ENCODE data around the gene TNS2. TPM values are rescaled to one million over a fixed set of nuclear protein-coding genes. Genes with fewer than 3 reads are reported as not detected.

The TNS2 gene
- total and polyA plus RNA-seq, 2 donors (not counting 1 experiment from before 2014, with no cell fraction given): 0.60 to 1.3 TPM

DNA sequence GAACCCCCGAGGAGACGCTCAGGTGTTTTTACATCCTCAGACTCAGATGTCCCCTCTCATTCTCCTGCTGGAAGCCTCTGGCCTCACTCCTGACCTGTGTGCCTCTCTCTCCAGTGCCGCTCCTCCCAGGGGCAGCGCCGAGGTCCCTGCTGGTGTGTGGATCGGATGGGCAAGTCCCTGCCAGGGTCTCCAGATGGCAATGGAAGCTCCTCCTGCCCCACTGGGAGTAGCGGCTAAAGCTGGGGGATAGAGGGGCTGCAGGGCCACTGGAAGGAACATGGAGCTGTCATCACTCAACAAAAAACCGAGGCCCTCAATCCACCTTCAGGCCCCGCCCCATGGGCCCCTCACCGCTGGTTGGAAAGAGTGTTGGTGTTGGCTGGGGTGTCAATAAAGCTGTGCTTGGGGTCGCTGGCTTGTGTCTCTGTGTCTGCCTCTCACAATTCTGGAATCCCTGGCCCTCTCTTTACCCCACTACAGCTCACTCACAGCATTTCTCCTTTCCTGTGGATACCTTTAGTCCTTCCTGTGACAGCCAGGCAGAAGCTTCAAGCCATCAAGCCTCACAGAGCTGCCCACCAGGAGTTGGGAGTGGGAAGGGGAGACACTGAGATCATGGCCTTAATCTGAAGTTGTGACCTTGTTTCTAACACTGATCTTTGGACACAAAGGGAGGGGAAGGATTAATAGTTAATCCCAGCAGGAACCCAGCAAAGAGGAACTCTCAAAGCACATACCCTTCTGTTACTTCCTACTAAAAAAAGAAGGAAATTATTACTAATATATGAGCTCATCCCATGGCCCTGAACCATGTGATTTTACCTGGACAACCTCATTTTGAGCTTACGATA is 52.3 kb downstream of the TNS2 start:
- peaks cover 0 to 5% (median 2%) of the 10 kb centered on the region in 4 experiments for H3K27me3 ChIP-seq (replicated peaks in 1 of 4; ENCODE audit: control extremely low read depth in 1 of 4, control insufficient read depth in 3 of 4, insufficient read depth in 4 of 4, low read length in 3 of 4)
- TF ChIP-seq EZH2 (IDR thresholded peaks at IDR 0.05; ENCODE audit: borderline replicate concordance, insufficient read depth, low read depth, low read length, poor library complexity, severe bottlenecking) (no peak), CTCF (IDR thresholded peaks at IDR 0.05) (no peak)
- Mint-ChIP-seq H3K27ac (peak overlapping the region; percentile 50), H3K4me1 (peaks cover 33% of the 10 kb centered on the region), H3K4me3 (no peak overlapping the region), H3K27me3 (peaks cover 2% of the 10 kb centered on the region), H3K9me3 (ENCODE audit: insufficient read depth) (no peaks in the 10 kb centered on the region)
- H3K27ac ChIP-seq (ENCODE audit: low read length in 2 of 2): no peak overlapping the region
- intact Hi-C loops (cut with micrococcal nuclease): no loop called here
- no peaks in the 10 kb centered on the region for H4K20me1 ChIP-seq (ENCODE audit: control insufficient read depth, insufficient read depth, low read length, poor library complexity, severe bottlenecking)
- WGBS (ENCODE audit: insufficient coverage): 94% methylated on average over 5 of the region's 12 CpGs
- POLR2A ChIA-PET: no interaction called here
- CTCF ChIA-PET: interaction anchor here (1.0 to 13.1 kb wide), 6 partner anchors 8 to 57 kb away, joined by 3 to 344 read pairs (median 4); partner anchors contain the start of gene SPRYD3
- no peaks in the 10 kb centered on the region for H3K79me2 ChIP-seq (ENCODE audit: control insufficient read depth, insufficient read depth, low read length)
- peak overlapping the region; percentile 23 for H2AFZ ChIP-seq (ENCODE audit: insufficient read depth, low read depth, low read length, poor library complexity, severe bottlenecking)
- no peaks in the 10 kb centered on the region for H3K36me3 ChIP-seq (replicated peaks in 1 of 2; ENCODE audit: control extremely low read depth in 1 of 2, control insufficient read depth in 1 of 2, extremely low read depth in 1 of 2, insufficient read depth in 2 of 2, low read length in 1 of 2)
- H3K4me1 ChIP-seq (ENCODE audit: control insufficient read depth in 2 of 2, insufficient read depth in 2 of 2, low read length in 2 of 2): peaks cover 33 to 45% of the 10 kb centered on the region in 2 donors
- H3K9ac ChIP-seq (ENCODE audit: low read length): no peak overlapping the region
- ATAC-seq (ENCODE audit: low read depth) (no peak), DNase-seq (no peak)
- H3K4me3 ChIP-seq (ENCODE audit: control extremely low read depth in 1 of 5, extremely low read depth in 1 of 5, insufficient read depth in 1 of 5, low read depth in 2 of 5, low read length in 4 of 5): no peak overlapping the region
- no peaks in the 10 kb centered on the region for H3K9me3 ChIP-seq (ENCODE audit: control extremely low read depth in 1 of 3, control insufficient read depth in 2 of 3, insufficient read depth in 1 of 3, low read length in 2 of 3)
- H3K4me2 ChIP-seq (replicated peaks; ENCODE audit: low read depth, low read length, poor library complexity, severe bottlenecking): no peak overlapping the region
